GM13976 (cell line): ENCODE measurements around the gene HS6ST1.

Experiments used
- DNase-seq: peaks from one replicate; pipeline ENCODE4 v3.0.0; 2012; ENCODE audit warnings: low spot score
- in situ Hi-C: fragments of 300-500 bp; cut with MboI; formaldehyde crosslinking; loops from one replicate; pipeline ENCODE4 v1.12.0; 2022; ENCODE audit warnings: low sequenced_read_pairs, mixed read lengths, inconsistent platforms; ENCODE audit not compliant: unreplicated experiment
- TF ChIP-seq, protein P1 (sequence below): IDR thresholded peaks from 2 replicates; pipeline ENCODE4 v1.5.1; 2012; ENCODE audit warnings: borderline replicate concordance, mild to moderate bottlenecking; ENCODE audit not compliant: insufficient read depth; ENCODE audit errors: extremely low read depth, missing control alignments, control extremely low read depth

HS6ST1 gene

DNA sequence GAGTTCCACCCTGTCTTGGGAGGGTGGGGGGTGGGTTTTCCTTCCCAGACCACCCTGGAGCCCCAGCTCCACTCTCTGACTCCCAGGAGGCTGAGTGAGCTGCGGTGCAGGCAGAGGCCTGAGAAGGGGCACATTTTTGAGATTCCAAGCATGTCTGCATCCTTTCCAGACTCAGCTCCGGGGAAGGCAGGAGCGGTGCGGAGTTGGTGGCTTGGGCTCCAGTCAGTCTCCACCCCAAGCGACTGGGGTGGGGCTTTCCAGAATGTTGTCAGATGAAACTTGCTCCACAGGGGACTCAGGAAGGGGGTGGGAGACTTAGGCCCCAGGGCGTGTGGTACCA, 44.2 kb upstream of the HS6ST1 start:
- in situ Hi-C loops: no loop called here
- TF ChIP-seq, protein P1, sequence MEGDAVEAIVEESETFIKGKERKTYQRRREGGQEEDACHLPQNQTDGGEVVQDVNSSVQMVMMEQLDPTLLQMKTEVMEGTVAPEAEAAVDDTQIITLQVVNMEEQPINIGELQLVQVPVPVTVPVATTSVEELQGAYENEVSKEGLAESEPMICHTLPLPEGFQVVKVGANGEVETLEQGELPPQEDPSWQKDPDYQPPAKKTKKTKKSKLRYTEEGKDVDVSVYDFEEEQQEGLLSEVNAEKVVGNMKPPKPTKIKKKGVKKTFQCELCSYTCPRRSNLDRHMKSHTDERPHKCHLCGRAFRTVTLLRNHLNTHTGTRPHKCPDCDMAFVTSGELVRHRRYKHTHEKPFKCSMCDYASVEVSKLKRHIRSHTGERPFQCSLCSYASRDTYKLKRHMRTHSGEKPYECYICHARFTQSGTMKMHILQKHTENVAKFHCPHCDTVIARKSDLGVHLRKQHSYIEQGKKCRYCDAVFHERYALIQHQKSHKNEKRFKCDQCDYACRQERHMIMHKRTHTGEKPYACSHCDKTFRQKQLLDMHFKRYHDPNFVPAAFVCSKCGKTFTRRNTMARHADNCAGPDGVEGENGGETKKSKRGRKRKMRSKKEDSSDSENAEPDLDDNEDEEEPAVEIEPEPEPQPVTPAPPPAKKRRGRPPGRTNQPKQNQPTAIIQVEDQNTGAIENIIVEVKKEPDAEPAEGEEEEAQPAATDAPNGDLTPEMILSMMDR: no peak
- DNase-seq: no peak

DNA sequence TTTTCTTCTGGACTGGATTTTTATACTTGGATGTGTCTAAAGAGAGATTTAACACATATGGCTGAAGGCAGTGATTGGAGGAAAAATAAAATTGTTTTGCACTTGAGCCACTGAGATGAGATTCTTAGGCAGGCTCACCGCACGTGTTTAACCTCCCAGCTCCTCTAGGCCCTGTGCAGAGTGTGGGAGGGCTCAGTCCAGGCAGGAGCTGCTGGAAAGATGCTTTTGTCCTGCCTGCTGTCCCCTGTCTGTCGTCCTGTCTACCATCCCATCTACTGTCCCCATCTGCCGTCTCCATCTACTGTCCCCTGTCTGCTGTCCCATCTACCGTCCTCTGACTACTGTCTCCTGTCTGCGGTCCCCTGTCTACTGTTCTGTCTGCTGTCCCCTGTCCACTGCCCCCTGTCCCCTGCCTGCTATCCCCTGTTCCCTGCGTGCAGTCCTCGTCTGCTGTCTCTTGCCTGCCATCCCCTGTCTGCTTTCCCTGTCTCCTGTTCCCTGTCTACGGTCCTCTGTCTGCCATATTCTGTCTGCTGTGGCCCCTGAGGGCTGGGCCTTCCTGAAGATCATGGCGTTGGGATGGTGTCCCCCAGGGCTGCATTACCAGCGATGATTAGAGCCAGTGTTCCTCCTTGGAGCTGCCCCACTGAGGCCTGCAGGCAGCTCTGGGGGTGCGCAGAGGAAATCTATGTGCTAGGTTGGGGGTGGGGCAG, 43.7 kb upstream of the HS6ST1 start:
- in situ Hi-C loops: no loop called here
- TF ChIP-seq, protein P1: no peak
- DNase-seq: no peak

- TF ChIP-seq, protein P1: no peak
- in situ Hi-C loops: no loop called here
- no peak for DNase-seq
These were observed 42.9 kb upstream of the HS6ST1 start for GRCh38 chr2:128361376-128362131.

- TF ChIP-seq, protein P1: no peak
- in situ Hi-C loops: no loop called here
- DNase-seq: no peak
These were observed 42.0 kb upstream of the HS6ST1 start for GRCh38 chr2:128360711-128361110.

DNA sequence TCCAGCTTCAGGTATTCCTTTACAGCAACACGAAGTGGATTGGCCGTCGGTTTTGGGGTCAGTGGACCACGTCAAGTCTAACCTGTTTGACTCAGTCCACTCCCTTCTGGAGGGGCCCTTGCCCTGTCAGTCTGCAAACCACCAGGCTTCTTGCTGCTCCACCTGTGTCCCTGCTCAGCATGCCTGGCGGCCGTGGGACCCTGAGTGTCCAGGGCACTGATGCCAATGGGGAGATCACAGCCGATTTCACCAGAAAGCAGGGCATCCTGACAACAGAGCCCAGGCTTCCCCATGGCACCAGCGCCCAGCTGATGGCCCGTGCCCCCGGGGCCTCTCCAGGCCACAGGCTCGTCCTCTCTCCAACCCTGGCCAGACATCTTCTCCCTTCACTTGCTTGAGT, 41.2 kb upstream of the HS6ST1 start:
- no peak for DNase-seq
- TF ChIP-seq, protein P1: no peak
- in situ Hi-C loops: no loop called here

GRCh38 chr2:128358941-128359731, 40.5 kb upstream of the HS6ST1 start:
- TF ChIP-seq, protein P1: no peak
- DNase-seq: no peak
- in situ Hi-C loops: no loop called here
